GM12878 (cell line): Measurements from ENCODE around the gene NKD2. TPM values are rescaled to one million over a fixed set of nuclear protein-coding genes. Genes with fewer than 3 reads are reported as not detected.

Experiments
- ATAC-seq: fragments of 200-7000 bp; cut with Tn5 transposase; 3 replicates; pipeline ENCODE4 v1.9.1; 2020; ENCODE audit warnings: mild to moderate bottlenecking, moderate library complexity
- BruUV-seq: library from RNA; stranded (reverse); fragments of 400-500 nt; replicated peaks from 2 replicates; lab custom pipeline; 2021; lab: Mats Ljungman, UMichigan
- CTCF ChIA-PET: fragments of 300-600 bp; sonication (Branson Sonifier 250); formaldehyde crosslinking; extraction: SDS; loops from one replicate; lab custom pipeline; 2021; ENCODE audit warnings: inconsistent platforms; lab: Yijun Ruan, JAX
- POLR2A ChIA-PET: fragments of 350-600 bp; formaldehyde crosslinking; extraction: SDS; loops from one replicate; lab custom pipeline; 2021; ENCODE audit warnings: inconsistent platforms; lab: Charles Lee
- RAD21 ChIA-PET: fragments of 300-600 bp; sonication (Branson Sonifier 250); formaldehyde crosslinking; loops from one replicate; lab custom pipeline; 2023; ENCODE audit warnings: antibody characterized with exemption; ENCODE audit not compliant: unreplicated experiment; lab: Charles Lee
- SMC1A ChIA-PET: fragments of 300-600 bp; sonication (Branson Sonifier 250); formaldehyde crosslinking; loops from one replicate; lab custom pipeline; 2023; ENCODE audit not compliant: unreplicated experiment, uncharacterized antibody; lab: Charles Lee
- DNase-seq: peaks from one replicate; pipeline ENCODE4 v3.0.0-alpha.2; 2011; ENCODE audit warnings: low read depth, low spot score
- FAIRE-seq: peaks from 3 replicates; lab custom pipeline; 2011; peaks lifted over from hg19 to GRCh38; lab: Jason Lieb, UNC
- H2AFZ ChIP-seq: 2 replicates; pipeline ENCODE4 v1.6.0; 2011; ENCODE audit warnings: low read depth, low read length, control low read depth; ENCODE audit not compliant: control insufficient read depth
- H3K27ac ChIP-seq: 2 replicates; pipeline ENCODE4 v1.5.1; 2011; ENCODE audit warnings: control low read depth; ENCODE audit not compliant: control insufficient read depth, insufficient read depth
- H3K27me3 ChIP-seq, 2 experiments: replicated peaks in 1 of 2; 2 replicates each; pipeline versions ENCODE4 v1.6.0 to v1.6.1; 2011; ENCODE audit warnings: low read length in 1 of 2; ENCODE audit not compliant: control insufficient read depth in 2 of 2, insufficient read depth in 2 of 2
- H3K36me3 ChIP-seq, 2 experiments: 2 replicates each; pipeline ENCODE4 v1.5.1; 2011; ENCODE audit warnings: low read length in 1 of 2; ENCODE audit not compliant: control insufficient read depth in 2 of 2, insufficient read depth in 2 of 2
- H3K4me1 ChIP-seq: 2 replicates; pipeline ENCODE4 v1.6.1; 2011; ENCODE audit warnings: mild to moderate bottlenecking, low read length, moderate library complexity, mixed read lengths; ENCODE audit not compliant: control insufficient read depth, insufficient read depth
- H3K4me2 ChIP-seq: 2 replicates; pipeline ENCODE4 v1.6.0; 2011; ENCODE audit warnings: control low read depth; ENCODE audit not compliant: control insufficient read depth, insufficient read depth
- H3K4me3 ChIP-seq: fragments of 200-600 bp; sonication (generic); 2 replicates; pipeline ENCODE4 v1.5.1; 2016
- H3K79me2 ChIP-seq: 2 replicates; pipeline ENCODE4 v1.6.0; 2011; ENCODE audit warnings: low read length; ENCODE audit not compliant: control insufficient read depth, insufficient read depth
- H3K9ac ChIP-seq: 2 replicates; pipeline ENCODE4 v1.8.0; 2011; ENCODE audit warnings: low read length, control low read depth, mixed read lengths; ENCODE audit not compliant: control insufficient read depth, insufficient read depth
- H3K9me3 ChIP-seq: replicated peaks from 3 replicates; pipeline ENCODE4 v1.5.1; 2011; ENCODE audit warnings: mild to moderate bottlenecking, low read length; ENCODE audit not compliant: control insufficient read depth, insufficient read depth
- H4K20me1 ChIP-seq: 2 replicates; pipeline ENCODE4 v1.6.0; 2011; ENCODE audit not compliant: control insufficient read depth, insufficient read depth
- BMI1 ChIP-seq: fragments of 450-650 bp; IDR thresholded peaks from 2 replicates; pipeline ENCODE4 v1.6.1; 2016; ENCODE audit warnings: mild to moderate bottlenecking, moderate library complexity, borderline replicate concordance
- PAX8 ChIP-seq: fragments of 450-650 bp; IDR thresholded peaks from 2 replicates; pipeline ENCODE4 v1.6.1; 2017; ENCODE audit warnings: mild to moderate bottlenecking, moderate library complexity
- POLR2AphosphoS2 ChIP-seq: IDR thresholded peaks from 2 replicates; pipeline ENCODE4 v1.6.1; 2011; ENCODE audit warnings: low read depth, mild to moderate bottlenecking, low read length, improper control_type of control experiment, moderate library complexity
- RAD51 ChIP-seq: fragments of 450-650 bp; IDR thresholded peaks from 2 replicates; pipeline ENCODE4 v1.6.1; 2016; ENCODE audit warnings: moderate library complexity, mild to moderate bottlenecking, inconsistent platforms
- RELA ChIP-seq: fragments of 450-650 bp; IDR thresholded peaks from 2 replicates; pipeline ENCODE4 v1.8.0; 2014; ENCODE audit warnings: borderline replicate concordance; ENCODE audit not compliant: partially characterized antibody
- SPI1 ChIP-seq: IDR thresholded peaks from 2 replicates; pipeline ENCODE4 v1.6.1; 2011; ENCODE audit warnings: low read depth, mild to moderate bottlenecking, low read length, moderate library complexity, borderline replicate concordance; ENCODE audit not compliant: insufficient read depth
- TCF3 ChIP-seq: IDR thresholded peaks from 2 replicates; pipeline ENCODE4 v1.6.1; 2012; ENCODE audit warnings: low read depth, mild to moderate bottlenecking, low read length, borderline replicate concordance; ENCODE audit not compliant: insufficient read depth
- ZNF622 ChIP-seq: fragments of 450-650 bp; IDR thresholded peaks from 2 replicates; pipeline ENCODE4 v1.6.1; 2017; ENCODE audit warnings: mild to moderate bottlenecking, inconsistent platforms
- WGBS: methylation state at CpG from one replicate; pipeline ENCODE4 v1.1.6; 2016; ENCODE audit warnings: low lambda C conversion rate; ENCODE audit not compliant: insufficient replicate concordance, insufficient coverage; ENCODE audit errors: missing lambda C conversion rate; 5-methylcytosine and 5-hydroxymethylcytosine counted together
- in situ Hi-C: fragments of 300-500 bp; cut with MboI; formaldehyde crosslinking; loops from 9 replicates; pipeline ENCODE4 v1.14.3; 2018; ENCODE audit warnings: mixed read lengths
- intact Hi-C: fragments of 100-400 bp; cut with micrococcal nuclease; formaldehyde crosslinking; loops from one replicate; pipeline ENCODE4 v1.14.2; 2022; ENCODE audit not compliant: unreplicated experiment
- polyA plus RNA-seq, 11 experiments: library from polyadenylated mRNA; depleted of rRNA in 4 of 11; unstranded in 6 of 11; stranded (reverse) in 5 of 11; fragments of >200 nt; fragmentation: Nextera tagmentation in 4 of 11; fragmentation: Illumina TruSeq in 1 of 11; extraction: Ambion mirVana in 4 of 11; extraction: Trizol in 1 of 11; gene quantifications; 1 replicate in 1 of 11; 2 replicates in 10 of 11; pipeline versions ENCODE4 v1.2.1 to v1.2.3, GENCODE V29; 2011 to 2016; ENCODE audit warnings: inconsistent platforms in 2 of 11, missing spikeins in 2 of 11, low read depth in 1 of 11
- total RNA-seq, 4 experiments: library from RNA; depleted of rRNA in 3 of 4; stranded (reverse); fragments of >200 nt in 3 of 4; fragmentation: Illumina TruSeq in 1 of 4; extraction: Trizol in 1 of 4; gene quantifications; 2 replicates each; pipeline versions ENCODE4 v1.2.1 to v1.2.3, GENCODE V29; 2013 to 2021
- TF ChIP-seq, protein P1 (sequence below): fragments of 450-650 bp; formaldehyde crosslinking; IDR thresholded peaks from 2 replicates; pipeline ENCODE4 v1.5.0; 2022; ENCODE audit warnings: mild to moderate bottlenecking, missing genetic modification characterization
- TF ChIP-seq, protein P2 (sequence below): fragments of 450-650 bp; IDR thresholded peaks from 2 replicates; pipeline ENCODE4 v1.6.1; 2014; ENCODE audit warnings: mild to moderate bottlenecking
- TF ChIP-seq, protein P3 (sequence below): IDR thresholded peaks from 2 replicates; pipeline ENCODE4 v1.6.1; 2012; ENCODE audit warnings: low read depth, low read length, improper control_type of control experiment
- TF ChIP-seq, protein P4 (sequence below): IDR thresholded peaks from 2 replicates; pipeline ENCODE4 v1.6.1; 2011; ENCODE audit warnings: mild to moderate bottlenecking, low read depth, low read length, moderate library complexity; ENCODE audit not compliant: insufficient replicate concordance
- TF ChIP-seq, protein P5 (sequence below): fragments of 450-650 bp; IDR thresholded peaks from 2 replicates; pipeline ENCODE4 v1.6.1; 2017; ENCODE audit warnings: antibody characterized with exemption, mild to moderate bottlenecking, moderate library complexity

The NKD2 gene
- total and polyA plus RNA-seq, 10 of the 15 experiments (the other 5 are each of a cell fraction or from before 2014, with no cell fraction given) = 0.20 to 0.83 (median 0.26) TPM; not detected in 7

DNA sequence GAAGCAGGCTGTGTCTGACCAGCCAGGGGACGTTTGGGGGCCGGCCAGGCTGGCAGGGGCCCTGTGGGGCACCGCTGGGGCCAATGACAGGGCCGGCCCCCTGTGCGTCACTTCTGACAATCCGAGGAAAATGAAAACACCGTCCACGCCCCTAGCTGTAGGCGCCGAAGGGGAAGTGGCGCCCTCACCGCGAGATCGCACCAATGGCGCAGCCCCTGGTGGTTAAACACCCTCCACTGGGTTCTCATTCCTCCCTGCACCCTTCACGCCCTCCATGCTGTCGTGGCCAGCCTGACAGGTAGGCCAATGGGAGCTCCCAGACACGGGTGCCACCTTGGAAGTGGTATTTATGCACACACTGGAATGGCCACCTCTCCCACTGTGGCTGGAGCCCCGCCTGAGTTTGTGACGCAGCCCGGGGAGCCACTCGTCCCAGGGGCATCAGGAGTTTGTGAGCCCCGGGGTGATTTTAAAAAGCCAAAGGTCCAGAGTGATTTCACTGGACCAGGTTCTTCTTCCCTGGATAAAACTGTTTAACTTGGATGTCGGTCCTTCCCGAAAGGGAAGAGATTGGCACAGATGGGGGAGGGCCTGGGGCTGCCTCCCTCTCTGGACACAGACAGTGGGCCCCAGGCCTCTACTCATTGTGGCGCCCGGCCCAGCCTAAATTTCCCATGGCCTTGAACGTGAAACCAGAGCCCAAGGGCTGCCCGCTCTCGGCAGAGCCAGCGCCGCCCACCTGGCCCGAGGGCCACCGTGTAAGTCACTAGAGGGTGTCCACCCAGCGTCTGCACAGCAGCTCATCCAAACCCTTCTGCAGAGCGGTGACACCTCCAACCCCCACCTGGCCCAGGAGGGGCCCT lies 49.7 kb downstream of the NKD2 start:
- H3K9ac ChIP-seq = no peak overlapping the region
- H3K4me3 ChIP-seq = no peak overlapping the region
- ATAC-seq = no peak
- no peaks in the 10 kb centered on the region for H3K27me3 ChIP-seq
- no peaks in the 10 kb centered on the region for H4K20me1 ChIP-seq
- H3K4me1 ChIP-seq = no peaks in the 10 kb centered on the region
- no peaks in the 10 kb centered on the region for H3K9me3 ChIP-seq
- H3K27ac ChIP-seq = no peak overlapping the region
- in situ Hi-C loops (no loop called here), intact Hi-C loops (no loop called here)
- ChIA-PET RAD21 (no interaction called here), POLR2A (no interaction called here), CTCF (no interaction called here), SMC1A (no interaction called here)
- H3K4me2 ChIP-seq = no peak overlapping the region
- H2AFZ ChIP-seq = no peak overlapping the region
- DNase-seq = no peak
- no TSS peak for BruUV-seq
- FAIRE-seq = no peak
- H3K79me2 ChIP-seq = no peaks in the 10 kb centered on the region
- no peaks in the 10 kb centered on the region; a peak in 1 of 4 replicates for H3K36me3 ChIP-seq
- WGBS = 64% methylated on average over 30 of the region's 36 CpGs
- TF ChIP-seq, protein P1, sequence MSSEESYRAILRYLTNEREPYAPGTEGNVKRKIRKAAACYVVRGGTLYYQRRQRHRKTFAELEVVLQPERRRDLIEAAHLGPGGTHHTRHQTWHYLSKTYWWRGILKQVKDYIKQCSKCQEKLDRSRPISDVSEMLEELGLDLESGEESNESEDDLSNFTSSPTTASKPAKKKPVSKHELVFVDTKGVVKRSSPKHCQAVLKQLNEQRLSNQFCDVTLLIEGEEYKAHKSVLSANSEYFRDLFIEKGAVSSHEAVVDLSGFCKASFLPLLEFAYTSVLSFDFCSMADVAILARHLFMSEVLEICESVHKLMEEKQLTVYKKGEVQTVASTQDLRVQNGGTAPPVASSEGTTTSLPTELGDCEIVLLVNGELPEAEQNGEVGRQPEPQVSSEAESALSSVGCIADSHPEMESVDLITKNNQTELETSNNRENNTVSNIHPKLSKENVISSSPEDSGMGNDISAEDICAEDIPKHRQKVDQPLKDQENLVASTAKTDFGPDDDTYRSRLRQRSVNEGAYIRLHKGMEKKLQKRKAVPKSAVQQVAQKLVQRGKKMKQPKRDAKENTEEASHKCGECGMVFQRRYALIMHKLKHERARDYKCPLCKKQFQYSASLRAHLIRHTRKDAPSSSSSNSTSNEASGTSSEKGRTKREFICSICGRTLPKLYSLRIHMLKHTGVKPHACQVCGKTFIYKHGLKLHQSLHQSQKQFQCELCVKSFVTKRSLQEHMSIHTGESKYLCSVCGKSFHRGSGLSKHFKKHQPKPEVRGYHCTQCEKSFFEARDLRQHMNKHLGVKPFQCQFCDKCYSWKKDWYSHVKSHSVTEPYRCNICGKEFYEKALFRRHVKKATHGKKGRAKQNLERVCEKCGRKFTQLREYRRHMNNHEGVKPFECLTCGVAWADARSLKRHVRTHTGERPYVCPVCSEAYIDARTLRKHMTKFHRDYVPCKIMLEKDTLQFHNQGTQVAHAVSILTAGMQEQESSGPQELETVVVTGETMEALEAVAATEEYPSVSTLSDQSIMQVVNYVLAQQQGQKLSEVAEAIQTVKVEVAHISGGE (CRISPR knock-in tag) = no peak
- no peak for TF ChIP-seq ZNF622
- TF ChIP-seq RAD51 = no peak
- no peak for TF ChIP-seq RELA
- TF ChIP-seq POLR2AphosphoS2 = no peak
- TF ChIP-seq, protein P2, sequence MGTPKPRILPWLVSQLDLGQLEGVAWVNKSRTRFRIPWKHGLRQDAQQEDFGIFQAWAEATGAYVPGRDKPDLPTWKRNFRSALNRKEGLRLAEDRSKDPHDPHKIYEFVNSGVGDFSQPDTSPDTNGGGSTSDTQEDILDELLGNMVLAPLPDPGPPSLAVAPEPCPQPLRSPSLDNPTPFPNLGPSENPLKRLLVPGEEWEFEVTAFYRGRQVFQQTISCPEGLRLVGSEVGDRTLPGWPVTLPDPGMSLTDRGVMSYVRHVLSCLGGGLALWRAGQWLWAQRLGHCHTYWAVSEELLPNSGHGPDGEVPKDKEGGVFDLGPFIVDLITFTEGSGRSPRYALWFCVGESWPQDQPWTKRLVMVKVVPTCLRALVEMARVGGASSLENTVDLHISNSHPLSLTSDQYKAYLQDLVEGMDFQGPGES = no peak
- TF ChIP-seq, protein P3, sequence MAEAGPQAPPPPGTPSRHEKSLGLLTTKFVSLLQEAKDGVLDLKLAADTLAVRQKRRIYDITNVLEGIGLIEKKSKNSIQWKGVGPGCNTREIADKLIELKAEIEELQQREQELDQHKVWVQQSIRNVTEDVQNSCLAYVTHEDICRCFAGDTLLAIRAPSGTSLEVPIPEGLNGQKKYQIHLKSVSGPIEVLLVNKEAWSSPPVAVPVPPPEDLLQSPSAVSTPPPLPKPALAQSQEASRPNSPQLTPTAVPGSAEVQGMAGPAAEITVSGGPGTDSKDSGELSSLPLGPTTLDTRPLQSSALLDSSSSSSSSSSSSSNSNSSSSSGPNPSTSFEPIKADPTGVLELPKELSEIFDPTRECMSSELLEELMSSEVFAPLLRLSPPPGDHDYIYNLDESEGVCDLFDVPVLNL = no peak
- TF ChIP-seq TCF3 = no peak
- TF ChIP-seq, protein P4, sequence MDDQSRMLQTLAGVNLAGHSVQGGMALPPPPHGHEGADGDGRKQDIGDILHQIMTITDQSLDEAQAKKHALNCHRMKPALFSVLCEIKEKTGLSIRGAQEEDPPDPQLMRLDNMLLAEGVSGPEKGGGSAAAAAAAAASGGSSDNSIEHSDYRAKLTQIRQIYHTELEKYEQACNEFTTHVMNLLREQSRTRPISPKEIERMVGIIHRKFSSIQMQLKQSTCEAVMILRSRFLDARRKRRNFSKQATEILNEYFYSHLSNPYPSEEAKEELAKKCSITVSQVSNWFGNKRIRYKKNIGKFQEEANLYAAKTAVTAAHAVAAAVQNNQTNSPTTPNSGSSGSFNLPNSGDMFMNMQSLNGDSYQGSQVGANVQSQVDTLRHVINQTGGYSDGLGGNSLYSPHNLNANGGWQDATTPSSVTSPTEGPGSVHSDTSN = no peak
- no peak for TF ChIP-seq PAX8
- no peak for TF ChIP-seq BMI1
- TF ChIP-seq SPI1 = no peak
- TF ChIP-seq, protein P5, sequence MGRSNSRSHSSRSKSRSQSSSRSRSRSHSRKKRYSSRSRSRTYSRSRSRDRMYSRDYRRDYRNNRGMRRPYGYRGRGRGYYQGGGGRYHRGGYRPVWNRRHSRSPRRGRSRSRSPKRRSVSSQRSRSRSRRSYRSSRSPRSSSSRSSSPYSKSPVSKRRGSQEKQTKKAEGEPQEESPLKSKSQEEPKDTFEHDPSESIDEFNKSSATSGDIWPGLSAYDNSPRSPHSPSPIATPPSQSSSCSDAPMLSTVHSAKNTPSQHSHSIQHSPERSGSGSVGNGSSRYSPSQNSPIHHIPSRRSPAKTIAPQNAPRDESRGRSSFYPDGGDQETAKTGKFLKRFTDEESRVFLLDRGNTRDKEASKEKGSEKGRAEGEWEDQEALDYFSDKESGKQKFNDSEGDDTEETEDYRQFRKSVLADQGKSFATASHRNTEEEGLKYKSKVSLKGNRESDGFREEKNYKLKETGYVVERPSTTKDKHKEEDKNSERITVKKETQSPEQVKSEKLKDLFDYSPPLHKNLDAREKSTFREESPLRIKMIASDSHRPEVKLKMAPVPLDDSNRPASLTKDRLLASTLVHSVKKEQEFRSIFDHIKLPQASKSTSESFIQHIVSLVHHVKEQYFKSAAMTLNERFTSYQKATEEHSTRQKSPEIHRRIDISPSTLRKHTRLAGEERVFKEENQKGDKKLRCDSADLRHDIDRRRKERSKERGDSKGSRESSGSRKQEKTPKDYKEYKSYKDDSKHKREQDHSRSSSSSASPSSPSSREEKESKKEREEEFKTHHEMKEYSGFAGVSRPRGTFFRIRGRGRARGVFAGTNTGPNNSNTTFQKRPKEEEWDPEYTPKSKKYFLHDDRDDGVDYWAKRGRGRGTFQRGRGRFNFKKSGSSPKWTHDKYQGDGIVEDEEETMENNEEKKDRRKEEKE = no peak
